Fibroblast of the conjunctiva (primary cell): ENCODE data around the gene DLG2.
"Not testable (repeated sequence)": the region's sequence is repeated elsewhere in the genome, so short reads cannot be mapped to it uniquely, and the experiment has no call there.

Source experiments
- DNase-seq: peaks from one replicate; pipeline ENCODE4 v3.0.0-alpha.2; 2010; ENCODE audit warnings: low read depth

Gene DLG2

DNA sequence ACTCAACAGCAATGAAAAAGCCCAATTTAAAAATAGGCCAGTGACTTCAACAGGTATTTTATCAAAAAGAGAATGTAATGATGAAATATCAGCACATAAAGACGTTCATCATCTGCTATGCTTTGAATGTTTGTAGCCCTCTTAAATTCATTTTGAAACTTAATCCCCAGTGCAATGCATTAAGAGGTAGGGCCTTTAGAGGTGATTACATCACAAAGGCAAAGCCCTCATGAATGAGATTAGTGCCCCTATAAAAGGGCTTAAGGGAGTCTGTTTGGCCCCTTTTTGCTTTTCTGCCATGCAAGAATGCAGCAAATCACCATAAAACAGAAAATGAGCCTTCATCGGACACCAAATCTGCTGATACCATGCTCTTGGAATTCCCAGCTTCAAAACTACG lies 637.0 kb downstream of the DLG2 start:
- DNase-seq = no peak

DNA sequence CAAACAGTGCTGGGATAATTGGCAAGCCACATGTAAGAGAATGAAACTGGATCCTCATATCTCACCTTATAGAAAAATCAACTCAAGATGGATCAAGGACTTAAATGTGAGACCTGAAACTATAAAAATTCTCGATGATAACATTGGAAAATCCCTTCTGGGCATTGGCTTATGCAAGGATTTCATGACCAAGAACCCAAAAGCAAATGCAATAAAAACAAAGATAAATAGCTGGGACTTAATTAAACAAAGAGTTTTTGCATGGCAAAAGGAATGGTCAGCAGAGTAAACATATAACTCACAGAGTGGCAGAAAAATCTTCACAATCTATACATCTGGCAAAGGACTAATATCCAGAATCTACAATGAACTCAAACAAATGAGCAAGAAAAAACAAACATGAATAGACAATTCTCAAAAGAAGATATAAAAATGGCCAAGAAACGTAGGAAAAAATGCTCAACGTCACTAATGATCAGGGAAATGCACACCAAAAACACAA lies 639.4 kb downstream of the DLG2 start:
- DNase-seq = not testable (repeated sequence)

DNA sequence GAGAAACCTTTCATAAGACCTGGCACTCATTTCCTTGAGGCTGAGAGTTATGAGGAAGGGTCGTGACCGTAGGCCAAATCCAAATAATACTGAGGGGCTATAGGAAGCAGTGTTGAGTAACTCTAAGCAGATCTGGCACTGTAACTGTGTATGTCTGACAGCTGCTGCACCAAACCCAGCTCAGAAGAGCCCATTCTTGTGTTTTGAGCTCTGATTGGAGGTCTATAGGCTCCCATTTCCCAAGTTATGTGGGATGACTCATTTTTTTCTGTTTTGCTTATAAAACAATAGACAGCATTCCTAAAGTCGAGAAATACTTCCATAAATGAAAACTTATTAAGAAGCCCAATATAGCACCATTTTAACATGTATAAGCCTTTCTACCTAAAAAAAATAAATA lies 645.8 kb downstream of the DLG2 start:
- DNase-seq = no peak

DNA sequence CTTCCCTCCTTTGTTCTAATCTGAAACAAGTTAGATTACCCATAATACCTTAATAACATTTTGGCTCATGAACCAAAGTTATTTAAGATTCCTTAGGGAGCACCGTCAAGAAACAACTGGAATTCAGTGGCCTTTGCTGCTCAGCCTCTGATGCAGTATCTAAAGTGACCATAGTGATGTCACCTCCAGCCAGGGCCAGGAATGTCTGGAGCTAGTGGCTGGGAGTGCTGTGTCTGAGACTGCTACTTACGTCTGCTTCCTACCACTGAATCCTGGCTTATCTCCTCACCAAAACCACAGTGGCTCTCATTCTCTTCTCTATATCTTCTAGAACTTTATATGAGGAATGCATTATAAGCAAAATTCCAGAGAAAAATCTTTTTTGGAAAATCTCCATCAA lies 658.0 kb downstream of the DLG2 start:
- no peak for DNase-seq

DNA sequence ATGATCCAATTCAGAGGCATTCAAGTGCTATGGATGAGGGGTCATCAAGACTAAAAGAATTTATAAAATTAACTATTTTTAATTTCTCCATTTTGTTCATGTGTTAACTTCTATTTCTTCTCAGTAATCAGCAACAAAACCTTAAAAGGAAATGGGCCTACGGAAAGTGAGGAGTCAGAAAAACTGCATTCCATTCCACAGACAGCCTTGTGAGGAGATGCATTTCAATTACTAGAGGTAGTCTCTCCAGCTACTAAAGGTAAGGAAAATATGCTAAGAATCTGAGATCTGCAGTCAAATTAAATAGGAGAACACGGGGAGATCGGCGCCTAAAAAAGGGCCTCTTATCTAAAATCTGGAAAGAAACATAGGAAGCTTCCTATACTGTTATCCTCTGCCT lies 661.7 kb downstream of the DLG2 start:
- no peak for DNase-seq

DNA sequence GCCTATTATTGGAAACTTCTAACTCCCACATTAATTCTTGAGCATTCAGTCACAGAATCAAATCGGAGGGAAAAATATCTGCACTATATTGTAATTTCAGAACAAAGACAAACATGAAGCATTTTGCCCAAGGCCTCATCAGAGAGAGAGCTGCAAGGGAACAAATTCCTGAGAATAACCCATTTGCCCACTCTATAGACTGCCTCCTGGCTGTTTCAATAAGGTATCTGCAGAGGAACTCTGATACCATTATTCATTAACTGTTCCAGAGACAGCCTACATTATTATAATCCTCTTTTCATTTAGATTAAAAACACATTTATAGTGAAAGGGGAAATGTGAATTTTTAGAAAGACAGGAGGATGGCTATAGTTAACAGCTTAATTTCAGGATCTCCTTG lies 663.9 kb downstream of the DLG2 start:
- DNase-seq = no peak

DNA sequence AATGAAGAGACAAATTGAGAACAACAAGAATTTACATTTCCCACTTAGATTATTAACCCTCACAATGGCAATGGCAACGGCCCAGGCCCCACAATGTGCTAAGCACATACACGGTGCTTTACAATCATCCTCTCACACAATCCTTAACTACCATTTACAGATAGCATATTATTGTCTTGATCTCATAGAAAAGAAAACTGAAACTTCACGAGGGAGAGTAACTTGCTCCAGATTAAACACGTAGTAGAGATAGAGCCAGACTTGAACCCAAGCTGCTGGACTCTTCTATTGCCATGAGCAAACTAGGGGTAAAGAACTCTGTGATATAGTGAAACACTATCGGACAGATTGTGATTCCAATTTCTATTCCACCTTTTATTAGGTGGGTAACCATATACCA lies 665.1 kb downstream of the DLG2 start:
- DNase-seq = no peak

DNA sequence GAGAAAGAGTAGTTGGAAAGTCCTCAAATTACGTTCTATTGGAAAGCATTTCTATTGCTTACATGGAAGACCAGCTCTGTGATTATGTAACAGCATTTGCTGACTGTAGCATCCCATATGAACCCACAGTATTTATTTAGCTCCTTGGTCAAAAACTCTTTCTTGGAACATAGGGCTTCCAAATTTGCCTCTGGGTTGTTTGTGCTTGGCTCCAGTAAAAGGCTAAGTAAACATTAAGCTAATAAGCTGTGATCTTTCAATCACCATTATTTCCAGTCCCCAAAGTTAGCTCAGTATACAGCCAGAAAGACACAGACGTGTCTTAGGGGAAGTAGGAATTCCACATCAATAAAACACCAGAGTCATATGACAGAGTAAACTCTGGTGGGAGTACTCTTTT lies 668.8 kb downstream of the DLG2 start:
- DNase-seq = no peak

DNA sequence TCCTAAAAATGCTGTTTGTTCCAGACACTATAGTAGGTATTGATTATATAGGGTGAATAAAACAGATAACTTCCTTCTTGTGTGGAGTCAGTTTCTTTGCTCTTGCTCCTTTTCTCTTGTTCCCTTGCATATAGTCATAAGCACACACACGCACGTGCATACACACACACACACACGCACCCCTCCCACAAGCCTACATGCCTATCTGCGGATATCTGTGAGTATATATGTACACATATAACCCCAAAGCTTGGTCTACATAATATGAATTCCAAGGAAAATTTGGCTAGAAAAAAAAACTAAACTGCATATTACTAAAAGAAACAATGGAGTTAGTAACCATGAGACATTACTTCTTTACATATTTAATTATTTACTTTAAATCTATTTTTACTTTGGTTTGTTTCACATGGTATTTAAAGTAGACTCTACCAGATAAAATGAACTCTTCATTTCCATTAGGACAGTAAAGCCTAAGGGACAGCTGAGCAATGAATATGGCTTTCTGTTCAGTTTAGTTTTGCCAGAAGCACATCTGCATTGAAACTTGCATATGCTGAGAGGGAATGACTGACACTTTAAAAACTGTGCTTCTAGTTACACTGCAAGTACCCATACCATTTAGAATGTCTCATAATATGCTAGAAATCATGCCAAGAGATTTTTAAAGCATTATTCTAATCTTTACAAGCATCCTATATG lies 676.4 kb downstream of the DLG2 start:
- DNase-seq = no peak

DNA sequence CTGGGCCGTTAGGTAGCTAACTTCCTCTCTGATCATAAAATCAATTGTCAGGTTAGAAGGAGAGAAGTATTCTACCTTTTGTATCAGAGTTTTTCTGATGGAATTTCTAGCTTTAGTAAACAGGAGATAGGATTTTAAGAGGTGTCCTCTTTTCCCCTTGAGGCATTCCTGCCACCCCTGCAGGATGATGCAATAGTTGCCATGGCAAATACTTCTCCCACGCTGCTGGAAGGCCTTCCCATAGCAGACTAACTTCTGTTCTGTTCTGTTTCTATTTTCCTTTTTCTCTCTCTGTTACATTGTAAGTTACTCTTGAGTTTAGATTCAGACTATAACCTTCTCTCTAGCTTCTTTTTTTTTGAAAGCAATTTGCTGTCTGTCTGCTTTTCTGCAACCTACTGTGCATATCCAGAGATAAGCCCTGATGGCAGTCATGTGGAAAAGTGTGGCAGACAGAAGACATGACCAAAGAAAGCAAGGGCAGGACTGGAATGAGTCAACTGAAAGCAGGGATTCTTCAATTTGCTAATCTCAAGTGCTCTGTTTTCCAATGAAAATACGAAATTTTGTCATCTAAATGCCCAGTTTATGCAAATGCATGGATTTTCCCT lies 679.1 kb downstream of the DLG2 start:
- DNase-seq = no peak

DNA sequence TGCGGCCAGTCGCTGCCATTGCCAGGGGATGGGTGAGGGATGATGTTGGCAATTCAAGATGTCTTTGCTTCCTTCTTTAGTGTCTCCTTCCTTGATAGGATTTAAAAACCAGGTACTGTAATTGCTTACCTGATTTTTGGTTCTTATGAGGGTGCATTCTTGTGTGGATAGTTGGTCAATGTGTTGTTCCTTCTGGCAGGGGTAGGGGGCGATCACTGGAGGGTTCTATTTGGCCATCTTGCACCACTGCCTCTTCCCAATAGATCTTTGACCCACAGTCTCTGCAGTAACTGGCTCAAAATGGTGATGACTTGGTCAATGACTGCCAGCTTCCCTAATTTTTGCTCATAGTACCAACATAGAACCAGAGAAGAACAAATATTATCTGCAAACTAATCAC lies 680.1 kb downstream of the DLG2 start:
- DNase-seq = no peak

DNA sequence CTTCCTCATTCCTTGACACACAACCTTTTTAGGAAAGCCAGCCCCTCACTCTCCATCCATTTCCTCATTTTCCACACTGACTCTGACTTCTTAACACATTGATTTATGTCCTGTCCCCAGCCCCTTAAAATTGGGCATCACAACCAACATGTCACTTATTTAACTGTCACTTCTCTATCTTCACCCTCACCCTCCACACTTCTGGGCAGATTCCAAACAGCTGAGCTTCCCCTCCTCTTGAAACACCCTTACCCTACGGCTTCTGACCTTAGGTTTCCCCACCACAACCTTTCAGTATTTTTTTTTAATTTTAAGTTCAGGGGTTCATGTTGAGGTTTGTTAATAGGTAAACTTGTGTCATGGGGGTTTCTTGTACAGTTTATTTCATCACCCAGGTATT lies 696.3 kb downstream of the DLG2 start:
- no peak for DNase-seq

DNA sequence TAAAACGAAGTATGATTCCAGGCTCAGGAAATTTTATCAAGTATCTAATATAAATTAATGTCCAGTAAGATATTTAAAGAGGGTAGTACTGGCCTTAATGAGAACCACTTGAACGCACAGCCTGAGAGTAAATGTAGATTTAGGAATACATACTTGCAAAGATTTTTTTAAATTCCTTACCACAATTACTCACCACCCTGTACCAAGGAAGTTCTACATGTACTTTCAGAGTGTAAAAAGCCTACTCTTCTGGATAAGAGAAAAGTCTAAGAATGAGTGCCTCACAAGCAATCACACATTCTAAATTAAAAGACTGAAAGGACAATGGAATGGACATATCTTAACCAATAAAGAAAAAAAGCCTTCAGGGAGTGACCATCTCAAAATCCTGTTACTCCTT lies 697.4 kb downstream of the DLG2 start:
- no peak for DNase-seq

DNA sequence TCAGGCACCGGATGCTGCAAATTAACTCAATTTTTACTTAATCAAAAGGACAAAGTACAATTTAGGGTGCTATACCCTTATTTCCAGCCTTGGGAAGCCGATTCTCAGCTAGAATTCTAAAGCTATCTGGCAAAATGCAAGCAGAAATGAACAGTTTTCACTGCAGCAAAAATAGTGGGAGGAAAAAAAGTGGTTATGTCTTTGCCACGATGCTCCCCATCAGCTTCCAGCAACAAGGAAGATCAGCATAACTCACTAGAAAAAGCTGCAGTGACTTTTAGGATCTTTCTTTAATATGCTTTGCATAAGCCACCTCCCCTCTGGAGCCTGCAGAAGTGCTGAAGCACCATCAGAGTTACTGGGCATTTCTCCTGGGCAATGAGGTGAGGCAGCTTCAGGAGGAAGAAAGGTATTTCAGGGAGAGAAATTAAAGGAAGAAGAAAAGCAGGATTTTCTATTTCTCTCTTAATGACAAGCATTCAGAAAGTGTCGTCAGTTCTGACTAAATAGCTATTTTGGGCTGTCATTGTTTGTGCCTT lies 702.9 kb downstream of the DLG2 start:
- no peak for DNase-seq

DNA sequence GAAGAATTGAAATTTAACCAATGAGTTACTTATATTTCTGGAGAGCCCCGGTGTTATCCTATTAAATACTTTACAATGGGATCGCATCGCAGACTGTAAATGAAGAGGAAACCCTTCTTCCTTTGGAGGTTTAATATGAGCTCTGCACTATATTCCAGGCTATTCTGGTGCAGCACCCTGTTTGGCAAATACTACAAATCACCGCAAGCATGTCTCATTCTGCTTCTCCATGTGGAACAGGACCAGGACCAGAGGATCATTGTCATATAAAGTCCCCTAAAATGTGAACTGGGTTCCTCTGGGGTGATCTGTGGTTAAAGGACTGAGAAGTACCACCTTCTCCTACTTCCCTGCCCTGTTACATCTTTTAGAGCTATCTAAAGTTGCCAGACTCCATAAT lies 703.7 kb downstream of the DLG2 start:
- DNase-seq = no peak

DNA sequence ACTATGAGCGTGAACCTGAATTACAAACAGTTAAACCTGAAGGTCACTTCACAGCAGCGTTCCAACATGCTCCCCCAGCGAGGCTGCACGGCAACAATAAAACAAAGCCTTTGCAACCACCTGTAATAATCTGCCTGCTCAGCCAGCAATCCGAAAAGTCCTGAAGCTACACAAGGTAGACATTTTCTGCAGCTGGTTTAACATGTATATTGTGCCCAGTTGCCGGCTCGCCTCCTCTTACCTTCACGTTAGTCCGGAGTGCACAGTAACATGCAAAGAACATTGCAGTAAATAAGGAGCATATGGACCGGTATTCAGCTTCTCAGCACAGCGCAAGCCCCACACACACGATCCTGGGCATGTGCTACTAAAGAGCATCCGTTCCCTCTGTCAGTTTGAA lies 704.3 kb downstream of the DLG2 start:
- DNase-seq = no peak

DNA sequence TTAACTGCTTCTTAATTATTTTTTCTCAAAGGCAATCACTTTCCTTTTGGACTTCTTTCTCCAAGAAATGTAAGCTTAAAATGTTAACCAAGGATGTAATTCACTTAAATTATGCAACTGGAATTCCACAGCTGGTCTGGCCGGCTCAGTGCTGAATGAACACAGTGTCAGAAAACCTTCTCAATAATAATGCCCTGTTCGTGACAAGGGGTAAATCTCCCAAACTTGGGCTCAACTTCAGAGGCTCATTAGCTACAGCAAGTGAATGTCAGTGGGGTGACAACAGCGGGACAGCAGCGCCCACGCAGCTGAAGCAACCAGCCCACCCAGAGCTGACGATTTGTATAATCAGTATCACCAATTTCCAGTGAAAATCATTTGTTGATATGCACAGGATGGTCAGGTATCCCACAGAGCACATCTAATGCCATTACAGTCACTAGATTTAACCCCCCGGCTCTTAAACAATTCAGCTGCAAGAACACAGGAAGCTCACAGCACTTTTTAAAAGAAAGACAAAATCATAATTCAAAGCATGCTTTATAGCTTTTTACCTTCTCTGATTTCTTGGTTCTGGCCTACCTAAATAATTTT lies 704.8 kb downstream of the DLG2 start:
- no peak for DNase-seq

DNA sequence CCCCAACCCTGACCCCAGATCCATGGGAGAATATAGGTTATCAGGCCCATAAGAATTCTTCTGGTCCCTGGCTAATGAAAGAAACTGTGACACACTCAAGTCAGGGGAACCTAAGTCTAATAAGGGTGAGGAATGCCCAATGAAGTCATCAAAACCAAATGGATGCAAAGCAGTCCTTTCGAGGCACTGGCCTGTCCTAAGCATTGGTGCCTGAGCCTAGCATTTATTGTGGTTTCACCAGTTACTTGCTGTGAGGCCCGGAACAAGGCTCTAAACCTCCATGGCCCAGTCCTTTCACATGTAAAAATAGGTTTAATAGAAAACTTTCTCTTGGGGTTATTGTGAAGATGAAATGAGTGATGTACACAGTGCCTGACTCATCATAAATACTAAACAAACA lies 712.6 kb downstream of the DLG2 start:
- no peak for DNase-seq

DNA sequence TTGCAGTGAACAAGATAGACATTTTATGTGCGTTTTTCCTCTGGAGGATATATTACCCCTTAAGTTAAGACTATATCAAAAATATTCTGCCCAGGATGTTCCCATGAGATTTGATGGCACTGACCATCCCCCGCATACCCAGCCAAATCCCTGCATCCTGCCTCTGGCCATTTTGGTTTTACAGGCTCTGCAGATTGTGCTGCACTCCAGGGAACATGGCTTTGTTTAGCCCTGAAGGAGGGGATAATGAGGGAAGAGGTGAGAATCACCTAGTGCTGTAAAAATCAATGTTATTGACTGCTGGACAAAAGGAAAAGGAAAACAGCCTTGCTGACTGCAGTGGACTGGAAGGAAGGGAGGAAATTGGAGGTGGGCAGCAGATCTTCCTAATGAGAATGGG lies 717.4 kb downstream of the DLG2 start:
- no peak for DNase-seq

DNA sequence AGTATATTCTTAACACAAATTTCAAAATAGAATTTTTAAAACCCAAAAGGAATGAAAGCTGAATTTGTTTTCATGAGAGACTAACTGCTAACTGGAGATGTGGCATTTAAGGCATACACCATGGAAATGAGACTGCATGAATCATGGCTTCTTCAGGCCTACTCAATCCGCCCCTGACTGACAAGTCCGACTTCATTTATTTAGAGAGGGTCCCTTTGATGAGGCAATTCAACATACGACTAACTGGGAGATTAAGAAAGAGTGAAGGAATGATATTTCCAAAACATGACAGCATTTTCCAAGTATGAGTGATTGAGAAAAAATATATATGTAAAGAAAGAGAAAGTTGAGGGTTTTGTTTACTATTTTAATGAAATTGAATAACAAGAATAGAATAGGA lies 720.1 kb downstream of the DLG2 start:
- no peak for DNase-seq

DNA sequence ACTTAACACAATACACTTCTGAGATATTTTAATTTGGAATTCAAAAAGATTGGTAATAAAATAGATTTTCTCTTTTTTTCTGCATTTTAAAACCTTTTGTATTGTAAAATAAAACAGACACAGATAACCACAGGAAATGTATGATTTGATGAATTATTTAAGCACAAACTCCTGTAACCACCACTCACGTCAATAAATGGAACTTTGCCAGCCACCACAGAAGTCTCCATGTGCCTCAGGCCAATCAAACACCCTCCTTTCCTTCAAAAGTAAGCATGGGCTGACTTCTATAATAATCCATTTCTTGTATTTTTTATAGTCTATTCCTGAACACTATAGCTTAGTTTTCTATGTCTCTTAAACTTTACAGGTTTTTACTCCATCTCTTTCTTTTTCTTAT lies 721.7 kb downstream of the DLG2 start:
- DNase-seq = no peak

DNA sequence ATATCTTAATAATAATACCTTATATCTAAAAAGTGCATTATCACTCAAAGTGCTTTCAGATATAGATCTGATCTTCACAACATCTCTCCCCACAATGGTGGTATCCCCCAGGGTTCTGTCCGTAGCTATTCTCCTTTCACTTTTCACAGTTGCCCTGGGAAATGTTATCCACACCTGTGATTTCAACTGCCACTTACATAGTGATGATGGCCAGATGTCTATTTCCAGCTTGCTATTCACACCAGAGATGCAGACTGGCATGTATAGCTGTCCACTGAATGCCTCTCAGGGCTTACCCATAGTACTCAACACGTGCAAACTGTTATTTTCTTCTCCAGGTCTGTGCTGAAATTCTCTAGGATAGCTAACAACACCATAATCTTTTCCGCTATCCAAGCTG lies 724.7 kb downstream of the DLG2 start:
- DNase-seq = no peak

DNA sequence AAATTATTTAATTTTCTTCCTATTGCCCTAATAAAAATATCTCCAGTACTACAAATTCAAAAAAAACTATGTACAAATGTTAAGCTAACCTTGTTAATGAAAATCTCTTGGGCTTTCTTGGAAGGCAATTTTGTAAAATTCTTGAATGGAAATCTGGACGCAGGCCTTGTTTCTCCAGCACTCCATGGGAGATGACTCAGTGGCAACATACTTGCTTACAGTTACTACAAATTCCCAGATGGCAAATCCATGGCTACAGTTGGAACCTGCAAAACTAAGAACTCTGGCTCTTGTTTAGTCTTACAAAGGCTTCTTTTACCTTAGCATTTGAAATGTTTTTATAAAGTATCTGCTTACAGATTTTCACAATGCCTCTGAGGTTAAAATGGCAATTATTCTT lies 725.2 kb downstream of the DLG2 start:
- peak; percentile 68 for DNase-seq
